IPS-18c (cell line): ENCODE data around the gene PASK.

Experiments
- H3K4me3 ChIP-seq: 2 replicates; pipeline ENCODE4 v1.7.0; 2013; ENCODE audit warnings: low read depth, mild to moderate bottlenecking, low read length, moderate library complexity; ENCODE audit not compliant: insufficient read depth
- H3K9me3 ChIP-seq: one replicate; pipeline ENCODE4 v1.6.1; 2013; ENCODE audit warnings: mild to moderate bottlenecking, low read length, moderate library complexity; ENCODE audit not compliant: control insufficient read depth, insufficient read depth

The PASK gene

GRCh38 chr2:241137276-241138190, 11.7 kb downstream of the PASK start:
- no peak overlapping the region for H3K4me3 ChIP-seq
- H3K9me3 ChIP-seq, result no peaks in the 10 kb centered on the region

- no peaks in the 10 kb centered on the region for H3K9me3 ChIP-seq
- H3K4me3 ChIP-seq, result no peak overlapping the region
Measured at GRCh38 chr2:241136661-241137260, 12.5 kb downstream of the PASK start.

DNA sequence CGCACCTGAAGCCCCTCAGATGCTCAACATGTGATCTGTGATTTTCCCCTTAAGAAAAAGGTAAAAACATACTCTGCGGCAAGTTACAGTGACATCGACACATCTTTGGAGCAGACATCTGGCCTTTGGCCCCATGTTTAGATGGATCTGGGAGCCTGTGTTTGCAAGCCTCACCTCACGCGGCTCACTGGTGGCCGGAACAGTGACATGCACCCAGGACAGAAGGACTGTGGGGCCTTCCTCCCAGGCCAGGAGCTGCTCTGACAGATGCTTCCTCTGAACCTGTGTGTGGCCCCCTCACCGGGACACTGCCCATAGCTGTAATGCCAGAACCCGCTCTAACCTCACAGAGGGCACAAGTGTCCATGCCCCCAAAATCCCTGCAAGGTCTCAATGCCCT, 13.1 kb downstream of the PASK start:
- Histone ChIP-seq H3K4me3 (no peak overlapping the region), H3K9me3 (no peaks in the 10 kb centered on the region)

- H3K4me3 ChIP-seq, result no peak overlapping the region
- H3K9me3 ChIP-seq, result no peaks in the 10 kb centered on the region
Measured at GRCh38 chr2:241135737-241136136, 13.5 kb downstream of the PASK start.

- Histone ChIP-seq H3K9me3 (no peaks in the 10 kb centered on the region), H3K4me3 (no peak overlapping the region)
Measured at GRCh38 chr2:241134711-241135110, 14.6 kb downstream of the PASK start.

- Histone ChIP-seq H3K4me3 (no peak overlapping the region), H3K9me3 (no peaks in the 10 kb centered on the region)
Measured at GRCh38 chr2:241133436-241133820, 15.8 kb downstream of the PASK start.

- Histone ChIP-seq H3K9me3 (no peaks in the 10 kb centered on the region), H3K4me3 (no peak overlapping the region)
Measured at GRCh38 chr2:241132538-241133435, 16.5 kb downstream of the PASK start.

- no peaks in the 10 kb centered on the region for H3K9me3 ChIP-seq
- H3K4me3 ChIP-seq, result no peak overlapping the region
Measured at GRCh38 chr2:241131531-241131930, 17.7 kb downstream of the PASK start.

DNA sequence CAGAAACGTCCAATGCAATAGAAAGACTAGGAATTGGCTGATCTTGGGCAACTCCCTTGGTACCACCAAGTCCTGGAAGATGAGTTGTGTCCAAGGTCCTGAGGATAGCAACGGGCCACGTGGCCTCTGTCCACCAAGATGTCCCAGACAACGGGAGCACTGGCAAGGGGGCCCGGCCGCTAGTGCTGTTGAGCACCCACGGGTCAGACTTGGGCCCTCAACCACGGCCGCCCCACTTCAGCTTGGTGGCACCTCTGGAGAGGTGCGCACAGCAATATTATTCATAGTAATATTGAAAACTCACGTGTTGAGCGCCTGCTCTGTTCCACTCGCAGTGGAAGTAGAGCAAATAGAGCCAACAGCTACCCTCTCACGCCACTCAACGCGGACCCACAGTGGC, 19.0 kb downstream of the PASK start:
- Histone ChIP-seq H3K9me3 (no peaks in the 10 kb centered on the region), H3K4me3 (no peak overlapping the region)

DNA sequence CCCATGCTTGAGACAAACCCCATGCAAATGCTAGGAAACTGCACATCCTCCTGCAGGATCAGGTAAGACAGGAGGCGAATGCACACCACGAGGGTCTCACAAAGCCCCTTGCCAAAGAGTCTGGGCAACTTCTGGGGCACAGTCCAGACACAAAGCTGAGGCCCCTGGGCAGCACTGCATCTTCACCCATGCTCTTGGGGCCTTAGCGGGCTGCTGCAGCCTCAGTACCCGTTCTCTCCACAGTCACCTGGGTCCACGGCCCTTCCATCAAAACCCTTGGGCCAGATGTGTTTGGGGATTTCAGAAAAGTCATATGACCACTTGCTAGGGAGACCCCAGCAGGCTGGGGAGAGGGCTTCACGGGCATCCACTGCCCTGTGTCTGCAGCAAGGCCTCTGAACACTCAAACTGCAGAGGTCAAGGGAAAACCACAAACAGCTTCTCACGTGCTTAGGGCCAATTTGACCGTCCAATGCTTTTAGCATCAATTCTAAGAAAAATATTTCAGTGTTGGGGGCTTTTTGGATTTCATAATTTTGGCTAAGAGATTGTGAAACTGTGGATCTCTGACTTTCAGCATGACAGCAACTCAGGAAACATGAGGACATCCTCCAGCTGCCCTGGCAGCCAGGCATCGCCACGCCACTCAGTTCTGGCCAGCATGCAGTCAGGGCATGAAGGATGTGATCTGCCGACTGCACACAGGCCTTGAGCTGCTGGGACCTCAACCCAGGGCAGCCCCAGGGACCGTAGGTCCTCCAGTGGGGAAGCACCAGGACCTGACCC, 20.0 kb downstream of the PASK start:
- no peaks in the 10 kb centered on the region for H3K9me3 ChIP-seq
- no peak overlapping the region for H3K4me3 ChIP-seq

GRCh38 chr2:241128266-241128665, 21.0 kb downstream of the PASK start:
- no peak overlapping the region for H3K4me3 ChIP-seq
- H3K9me3 ChIP-seq, result no peaks in the 10 kb centered on the region

DNA sequence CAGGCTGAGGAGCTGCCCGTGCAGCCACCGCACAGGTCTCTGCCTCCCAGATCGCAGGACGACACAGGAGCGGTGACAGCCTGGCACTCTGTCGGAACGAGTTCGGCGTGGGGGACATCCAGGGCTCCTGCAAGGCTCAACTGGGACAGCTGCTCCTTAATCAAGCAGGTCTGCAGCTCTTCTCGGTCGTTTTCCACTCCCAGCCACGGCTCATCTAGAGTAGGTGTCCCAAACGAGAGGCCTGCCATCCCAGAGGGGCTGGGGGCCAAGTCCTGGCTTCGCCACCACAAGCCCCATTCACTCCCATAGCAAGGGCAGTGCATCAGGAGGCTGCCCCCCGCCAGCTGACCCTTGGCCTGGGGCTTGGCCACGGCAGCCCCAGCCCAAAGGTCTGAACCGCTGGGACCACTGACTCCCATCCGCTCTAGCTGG, 22.5 kb downstream of the PASK start:
- H3K9me3 ChIP-seq, result no peaks in the 10 kb centered on the region

GRCh38 chr2:241126201-241126611, 23.1 kb downstream of the PASK start:
- Histone ChIP-seq H3K4me3 (no peak overlapping the region), H3K9me3 (no peaks in the 10 kb centered on the region)

More for the DNA sequence above, 22.5 kb downstream of the PASK start:
- H3K4me3 ChIP-seq, result no peak overlapping the region

DNA sequence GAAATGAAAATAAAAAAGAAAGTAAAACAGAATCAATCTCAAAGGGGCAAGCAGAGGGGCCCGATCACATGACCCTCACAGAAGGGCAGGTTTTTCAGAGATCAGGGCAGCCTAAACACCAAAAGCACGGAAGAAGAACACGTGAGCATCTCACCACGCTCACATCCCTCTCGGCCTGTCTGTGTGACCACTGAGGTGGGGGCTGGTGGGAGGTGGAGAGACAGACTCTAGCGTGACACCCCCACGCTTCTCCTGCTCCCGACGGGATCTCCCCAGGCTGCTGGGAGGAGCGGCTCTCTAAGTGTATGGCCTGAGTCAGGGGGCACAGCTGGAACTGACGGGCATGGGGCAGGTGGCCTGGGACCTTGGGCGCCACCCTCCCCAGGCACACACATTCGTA, 23.6 kb downstream of the PASK start:
- Histone ChIP-seq H3K9me3 (no peaks in the 10 kb centered on the region), H3K4me3 (no peak overlapping the region)

- Histone ChIP-seq H3K9me3 (no peaks in the 10 kb centered on the region), H3K4me3 (no peak overlapping the region; the same call in 1 of the 2 replicates)
Measured at GRCh38 chr2:241123816-241124536, 25.3 kb downstream of the PASK start.

GRCh38 chr2:241122376-241123002, 26.8 kb downstream of the PASK start:
- Histone ChIP-seq H3K4me3 (no peak overlapping the region), H3K9me3 (no peaks in the 10 kb centered on the region)
